Measurements from ENCODE around the gene NPFFR1. TPM values are rescaled to one million over a fixed set of nuclear protein-coding genes. Genes with fewer than 3 reads are reported as not detected.

The NPFFR1 gene
- total and polyA plus RNA-seq, 10 of the 15 experiments (the other 5 are each of a cell fraction or from before 2014, with no cell fraction given): 0.03 TPM; not detected in 9

DNA sequence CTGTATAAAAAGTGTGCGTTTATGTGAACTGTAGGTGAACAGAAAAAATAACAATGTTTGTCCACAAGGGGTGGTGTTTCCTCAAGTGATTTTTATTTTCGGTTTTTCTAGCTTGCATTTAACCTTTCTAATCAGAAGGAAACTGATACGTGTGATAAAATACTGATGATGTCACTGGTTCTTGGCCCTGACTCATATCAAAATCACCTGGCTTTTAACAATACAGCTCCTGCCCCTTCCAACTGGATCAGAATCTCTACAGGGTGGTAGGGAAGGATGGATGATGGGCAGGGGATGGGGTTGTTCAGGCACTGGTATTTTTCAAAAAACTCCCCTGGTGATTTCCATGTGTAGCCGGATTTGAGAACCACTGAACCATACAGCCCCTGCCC is 10.9 kb downstream of the NPFFR1 start (continued):
- TF ChIP-seq PRDM15 (CRISPR knock-in tag; IDR thresholded peaks at IDR 0.05): no peak
- 0 out of 2 replicates have a peak, but pooled peaks have one; percentile 35 for TF ChIP-seq BCL11A (IDR thresholded peaks at IDR 0.05; ENCODE audit: low read depth, low read length)
- TF ChIP-seq IRF3 (IDR thresholded peaks at IDR 0.05): no peak
- TF ChIP-seq CEBPB (IDR thresholded peaks at IDR 0.05; ENCODE audit: borderline replicate concordance in 1 of 2, low read depth in 2 of 2, low read length in 2 of 2): no peak
- no peak for TF ChIP-seq NRF1 (conservative IDR thresholded peaks at IDR 0.05; ENCODE audit: low read depth, low read length)
- TF ChIP-seq MTA2 (IDR thresholded peaks at IDR 0.05; ENCODE audit: low read depth): peak; percentile 54; the same call in 1 of the 2 replicates
- peak; percentile 82 for TF ChIP-seq PKNOX1 (IDR thresholded peaks at IDR 0.05)
- peak; percentile 33; the same call in 1 of the 2 replicates for TF ChIP-seq FOXM1 (IDR thresholded peaks at IDR 0.05; ENCODE audit: low read depth, low read length)
- 0 out of 2 replicates have a peak, but pooled peaks have one; percentile 41 for TF ChIP-seq TCF12 (IDR thresholded peaks at IDR 0.05; ENCODE audit: low read depth, low read length)
- no peak for TF ChIP-seq NFYA (IDR thresholded peaks at IDR 0.05; ENCODE audit: borderline replicate concordance, low read depth, low read length)
- TF ChIP-seq MEF2A (IDR thresholded peaks at IDR 0.05; ENCODE audit: insufficient read depth, low read depth, low read length): no peak
- TF ChIP-seq, protein P1, sequence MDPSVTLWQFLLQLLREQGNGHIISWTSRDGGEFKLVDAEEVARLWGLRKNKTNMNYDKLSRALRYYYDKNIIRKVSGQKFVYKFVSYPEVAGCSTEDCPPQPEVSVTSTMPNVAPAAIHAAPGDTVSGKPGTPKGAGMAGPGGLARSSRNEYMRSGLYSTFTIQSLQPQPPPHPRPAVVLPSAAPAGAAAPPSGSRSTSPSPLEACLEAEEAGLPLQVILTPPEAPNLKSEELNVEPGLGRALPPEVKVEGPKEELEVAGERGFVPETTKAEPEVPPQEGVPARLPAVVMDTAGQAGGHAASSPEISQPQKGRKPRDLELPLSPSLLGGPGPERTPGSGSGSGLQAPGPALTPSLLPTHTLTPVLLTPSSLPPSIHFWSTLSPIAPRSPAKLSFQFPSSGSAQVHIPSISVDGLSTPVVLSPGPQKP (IDR thresholded peaks at IDR 0.05; ENCODE audit: low read depth, low read length): no peak
- TF ChIP-seq ASH2L (IDR thresholded peaks at IDR 0.05; ENCODE audit: borderline replicate concordance, low read depth): no peak
- no peak for TF ChIP-seq NKRF (conservative IDR thresholded peaks at IDR 0.05)
- peak; percentile 93 for TF ChIP-seq JUNB (IDR thresholded peaks at IDR 0.05)
- no peak for TF ChIP-seq MYC (IDR thresholded peaks at IDR 0.05; ENCODE audit: insufficient read depth, insufficient read length, insufficient replicate concordance, low read length, severe bottlenecking)
